Activated T-cell treated with anti-CD3 and anti-CD28 coated beads for 1 hour (primary cell): ENCODE results near the gene FLT1.
A peak's percentile ranks its signal among the peaks of the same experiment; 100 is the strongest.

Experiments
- DNase-seq: peaks from one replicate; pipeline ENCODE4 v3.0.0-alpha.2; 2020; ENCODE audit warnings: low read depth

Gene FLT1

DNA sequence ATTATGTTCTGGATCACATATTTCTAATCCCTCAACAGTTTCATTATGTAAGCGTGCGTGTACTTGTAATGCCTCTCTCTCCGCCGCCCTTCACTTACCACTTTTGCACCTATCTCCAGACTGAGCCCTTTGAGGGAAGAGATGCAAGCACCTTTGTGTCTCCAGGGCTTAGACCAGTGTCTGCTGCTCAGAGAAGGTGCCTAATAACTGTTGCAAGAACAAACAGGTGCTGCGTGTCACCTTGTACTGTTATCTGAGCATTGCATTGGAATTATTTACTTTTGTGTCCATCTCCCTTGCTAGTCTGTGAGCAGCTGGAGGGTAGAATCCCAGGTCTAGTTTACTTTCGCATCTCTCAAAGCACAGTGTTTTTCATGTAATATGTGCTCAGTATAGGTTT, 156.2 kb downstream of the FLT1 start:
- DNase-seq = no peak

DNA sequence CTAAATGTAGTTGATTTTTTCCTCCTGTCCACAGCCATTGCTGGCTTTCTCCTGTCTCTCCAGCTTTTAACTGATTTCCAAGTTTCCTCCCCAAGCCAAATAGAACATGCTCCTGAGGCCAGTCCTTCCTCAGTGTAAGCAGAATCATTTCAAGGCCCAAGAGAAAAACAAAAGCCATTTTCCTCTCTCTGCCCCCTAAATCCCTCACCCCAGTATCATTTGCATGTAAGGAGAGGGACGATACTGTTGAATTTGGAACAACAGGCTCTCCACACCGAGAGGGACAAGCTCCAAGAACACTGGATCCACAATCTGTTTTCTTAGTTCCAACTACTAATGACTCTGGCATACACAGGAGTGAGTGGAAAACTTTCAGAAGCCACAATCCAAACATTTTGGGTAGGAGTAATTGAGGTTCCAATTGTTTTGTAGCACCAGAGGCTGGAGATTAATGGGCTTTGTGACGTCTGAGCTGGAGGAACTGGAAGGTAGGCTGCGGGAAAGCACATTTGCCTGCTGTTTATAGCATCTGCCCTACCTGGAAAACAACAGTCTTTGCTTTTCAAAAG, 156.8 kb downstream of the FLT1 start:
- DNase-seq = no peak

DNA sequence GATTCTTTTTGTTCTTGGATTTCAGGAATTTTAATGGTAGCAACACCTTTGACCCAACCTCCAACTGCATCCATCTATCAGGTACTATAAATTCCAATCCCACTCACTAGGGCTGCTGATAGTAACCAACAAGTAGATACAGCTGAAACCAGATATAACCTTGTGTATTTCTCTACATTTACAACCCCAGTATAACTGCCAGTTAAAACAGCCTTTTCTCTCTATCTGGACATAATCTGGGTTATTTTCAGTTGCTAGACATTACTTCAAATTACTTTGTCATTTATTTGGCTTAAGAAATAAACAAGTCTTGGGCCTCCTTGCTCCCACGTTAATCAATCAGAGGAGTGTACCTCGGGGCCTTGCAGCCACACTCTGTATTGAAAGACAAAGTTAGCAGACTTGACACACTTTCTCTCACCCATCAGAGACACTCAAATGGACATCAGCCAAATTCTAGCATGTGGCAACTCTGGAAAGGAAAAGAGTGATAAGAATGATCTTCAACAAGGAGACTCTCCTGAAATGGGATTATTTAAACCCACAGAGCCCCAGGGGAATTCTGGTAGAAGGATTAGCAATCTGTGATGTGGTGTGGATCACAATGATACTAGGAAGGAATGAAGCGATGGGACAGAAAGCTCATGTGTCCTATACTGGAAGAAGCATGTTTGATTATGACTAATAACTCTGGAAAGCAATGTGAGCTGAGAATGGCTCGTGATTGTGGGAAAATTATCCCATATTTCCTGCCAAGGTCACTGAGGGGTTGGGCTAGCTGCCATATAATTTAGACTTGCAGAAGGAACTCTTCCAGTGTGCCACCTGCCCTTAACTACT, 157.5 kb downstream of the FLT1 start:
- no peak for DNase-seq

DNA sequence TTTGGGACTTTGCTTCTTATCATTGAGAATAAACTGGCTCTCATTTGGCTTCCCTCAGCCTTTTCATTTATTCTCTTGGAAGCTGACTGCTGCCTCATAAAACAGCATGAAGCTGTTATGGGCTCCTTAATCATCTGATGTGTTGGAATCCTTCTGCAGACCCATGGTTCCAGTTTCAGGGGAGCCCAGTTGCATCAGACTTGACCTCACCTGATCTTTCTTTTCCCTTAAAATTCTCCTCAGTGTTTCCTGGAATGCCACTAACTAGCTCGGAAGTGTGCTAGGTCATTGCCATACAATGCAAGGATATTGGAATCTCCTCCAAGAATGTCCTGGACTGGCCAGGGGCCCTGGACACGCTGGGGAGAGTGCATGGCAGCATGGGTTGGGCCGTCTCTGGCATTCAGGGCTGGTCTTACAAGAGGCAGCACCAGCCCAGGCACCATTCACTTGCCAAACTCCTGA, 158.7 kb downstream of the FLT1 start:
- no peak for DNase-seq

DNA sequence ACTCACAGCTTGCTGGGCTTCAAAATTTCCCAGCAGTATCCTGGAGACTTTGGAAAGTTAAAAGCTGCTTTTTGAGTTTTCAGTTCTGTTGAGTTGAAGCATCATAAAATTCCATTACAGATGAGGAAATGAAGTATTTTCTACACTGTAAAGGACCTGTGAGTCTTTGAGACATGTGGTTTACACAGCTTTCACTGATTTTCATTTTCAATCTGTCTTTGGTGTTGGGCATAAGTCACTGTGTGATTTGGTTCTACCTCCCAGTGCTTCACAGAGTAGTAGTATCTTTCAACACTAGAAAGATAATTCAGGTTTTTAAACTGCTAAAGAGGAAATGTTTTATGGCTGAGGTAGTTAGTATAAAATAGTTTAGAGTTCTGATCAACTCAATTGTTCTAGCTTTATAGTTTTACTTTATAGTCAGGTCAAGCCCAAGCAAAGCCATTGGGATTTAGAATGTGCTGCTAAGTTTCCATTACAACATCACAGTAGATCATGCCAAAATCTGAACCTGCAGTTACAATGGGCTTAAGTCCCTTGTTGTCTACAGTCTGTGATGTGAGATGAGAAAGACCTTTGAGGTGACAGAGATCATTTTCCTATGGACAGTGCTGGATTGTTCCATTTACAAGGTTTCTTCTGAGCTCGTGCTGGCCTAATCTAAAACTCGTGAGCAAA, 161.6 kb downstream of the FLT1 start:
- no peak for DNase-seq

DNA sequence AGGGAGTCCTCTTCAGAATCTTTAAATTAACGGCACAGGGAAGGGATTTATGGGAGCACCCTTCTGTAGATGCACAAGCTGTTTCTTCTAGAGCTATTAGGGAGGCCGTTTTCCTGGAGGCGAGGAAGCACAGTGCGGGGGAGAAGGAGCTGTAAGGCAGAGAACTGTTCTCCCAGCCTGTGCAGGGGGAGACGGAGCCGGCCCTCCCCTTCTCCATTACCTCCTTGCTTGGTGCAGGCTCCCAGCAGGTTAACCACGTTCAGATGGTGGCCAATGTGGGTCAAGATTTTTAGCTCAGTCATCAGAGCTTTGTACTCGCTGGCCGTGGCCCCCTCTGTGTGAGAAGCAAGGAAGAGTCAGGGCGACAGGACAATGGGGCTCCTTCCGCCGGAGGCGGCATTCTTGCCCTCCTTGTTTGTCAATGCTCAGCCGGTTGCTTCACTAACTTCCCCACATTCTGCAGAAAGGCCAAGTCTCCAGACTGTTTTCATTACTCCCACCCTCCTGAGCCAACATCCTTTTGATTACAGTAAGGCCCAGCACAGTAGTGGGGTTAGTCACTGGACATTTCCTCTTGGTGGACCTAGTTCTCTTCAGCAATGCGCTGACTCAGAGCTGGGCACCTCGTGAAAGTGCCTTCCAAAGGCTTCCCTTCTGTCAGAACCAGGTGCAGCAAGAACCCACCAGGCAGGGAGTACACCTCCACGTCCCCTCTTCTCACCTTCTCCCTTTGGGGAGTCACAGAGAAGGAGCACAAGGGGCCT, 165.4 kb downstream of the FLT1 start:
- no peak for DNase-seq

DNA sequence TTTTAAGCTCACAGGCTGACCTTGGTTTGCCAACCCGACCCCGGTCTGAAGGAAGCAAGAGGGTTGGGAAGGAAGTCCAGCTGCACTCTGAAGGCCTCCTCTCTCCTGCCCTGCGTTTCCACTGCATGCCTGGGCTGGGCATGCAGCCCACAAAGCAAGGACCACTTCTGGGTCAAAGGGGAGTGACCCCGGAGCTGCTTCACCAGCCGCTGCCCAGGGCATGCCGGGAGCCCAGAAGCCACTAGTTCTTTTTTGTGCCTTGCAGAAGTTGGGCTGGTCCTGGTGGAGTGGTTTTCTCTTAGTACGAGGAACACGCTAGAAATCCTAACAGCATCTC, 166.7 kb downstream of the FLT1 start:
- no peak for DNase-seq

DNA sequence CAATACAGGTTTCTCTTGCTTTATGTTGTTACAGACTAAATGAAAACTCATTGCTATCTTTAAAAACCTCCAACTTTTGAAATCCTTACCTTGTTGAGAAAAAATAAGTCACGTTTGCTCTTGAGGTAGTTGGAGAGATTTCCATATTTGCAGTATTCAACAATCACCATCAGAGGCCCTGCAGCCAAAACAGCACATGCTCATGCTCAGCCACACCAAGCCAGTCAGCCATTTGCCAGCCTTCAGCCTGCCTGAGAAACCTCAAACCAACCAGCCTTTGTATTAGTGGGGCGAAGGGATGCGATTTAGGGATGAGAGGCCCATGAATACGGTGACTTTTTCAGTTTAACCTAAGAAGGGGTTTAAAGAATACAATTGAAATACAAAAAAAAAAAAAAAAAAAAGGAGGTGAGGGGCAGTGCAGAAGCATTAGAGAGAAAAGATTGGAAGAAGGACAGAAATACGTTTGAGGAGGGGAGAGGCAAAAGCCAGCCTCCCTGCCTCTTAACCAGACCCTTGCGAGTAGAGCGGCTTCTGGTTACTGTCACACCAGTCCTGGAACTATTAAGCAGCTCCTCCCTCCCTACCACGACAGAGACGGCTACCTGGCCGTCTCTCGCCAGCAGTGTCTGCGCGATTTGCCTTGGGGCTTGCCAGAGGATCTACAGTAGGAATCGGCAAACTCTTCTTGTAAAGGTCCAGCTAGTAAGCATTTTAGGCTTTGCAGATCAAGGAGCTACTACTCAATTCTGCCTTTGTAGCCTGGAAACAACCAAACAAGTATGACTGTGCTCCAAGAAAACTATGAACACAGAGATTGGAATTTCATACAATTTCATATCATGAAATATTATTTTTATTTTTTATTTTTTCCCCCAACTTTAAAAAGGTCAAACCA, 167.3 kb downstream of the FLT1 start:
- no peak for DNase-seq

DNA sequence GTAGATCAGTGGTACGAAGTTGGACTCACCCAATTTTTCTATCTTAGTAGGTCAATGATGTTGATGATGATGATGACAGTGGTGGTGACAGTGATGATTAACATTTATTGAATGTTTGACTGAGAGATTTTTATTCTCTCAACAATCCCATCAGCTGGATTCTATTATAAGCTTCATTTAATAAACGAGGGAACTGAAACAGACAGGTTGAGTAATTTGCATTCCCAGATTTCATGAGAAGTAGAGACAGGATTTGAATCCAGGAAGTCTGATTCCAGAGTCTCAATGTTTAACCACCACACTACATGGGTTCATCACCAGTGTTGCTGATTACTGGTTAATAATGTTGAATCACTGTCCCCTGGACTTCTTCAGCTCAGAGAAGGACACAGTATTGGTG, 168.9 kb downstream of the FLT1 start:
- DNase-seq = no peak

DNA sequence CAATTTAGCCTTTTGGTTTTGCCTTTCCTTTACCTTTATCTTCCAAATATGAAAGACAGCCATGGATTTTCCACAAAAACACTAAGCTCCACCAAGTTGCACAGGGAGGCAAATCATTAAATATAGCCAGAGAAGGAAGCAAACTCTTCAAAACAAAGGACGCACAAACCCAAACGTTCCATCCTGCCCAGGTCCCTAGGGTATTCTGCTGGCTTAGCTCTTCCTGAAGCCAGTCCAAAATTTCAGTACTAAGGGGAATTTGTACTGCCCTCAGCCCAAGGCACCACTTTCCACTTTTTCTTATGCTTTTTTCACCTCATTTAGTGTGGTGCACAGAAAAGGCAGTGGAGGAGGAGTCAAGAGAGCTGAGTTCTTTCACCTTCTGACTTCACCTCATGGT, 169.9 kb downstream of the FLT1 start:
- DNase-seq = no peak

DNA sequence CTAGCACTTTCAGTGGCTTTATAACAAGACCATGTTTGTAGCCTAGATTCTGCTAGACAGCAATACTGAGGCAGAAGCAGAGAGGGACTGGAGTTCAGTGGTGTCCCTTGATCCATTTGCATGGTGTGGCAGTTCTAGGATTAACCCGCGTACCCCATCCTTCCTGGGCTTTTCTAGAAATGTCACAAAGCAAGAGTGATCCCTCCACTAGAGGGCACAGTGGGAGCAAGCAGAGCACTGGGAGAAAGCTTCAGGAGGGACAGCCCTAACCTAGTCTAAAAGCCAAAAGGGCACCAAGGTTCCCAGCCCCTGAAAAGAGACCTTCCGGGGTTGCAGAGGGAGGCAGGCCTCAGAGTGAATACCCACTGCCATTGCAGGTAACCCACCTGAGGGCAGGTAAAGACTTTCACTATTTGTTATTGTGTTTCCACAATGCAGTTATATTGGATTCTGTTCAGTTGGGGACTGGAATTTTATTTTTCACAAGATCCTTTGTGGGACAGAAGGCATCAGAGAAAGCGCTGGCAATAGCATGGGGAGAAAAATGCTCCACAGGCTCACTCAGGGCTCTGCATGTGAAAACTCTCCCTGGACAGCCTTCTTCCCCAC, 170.6 kb downstream of the FLT1 start:
- DNase-seq = peak; percentile 24

DNA sequence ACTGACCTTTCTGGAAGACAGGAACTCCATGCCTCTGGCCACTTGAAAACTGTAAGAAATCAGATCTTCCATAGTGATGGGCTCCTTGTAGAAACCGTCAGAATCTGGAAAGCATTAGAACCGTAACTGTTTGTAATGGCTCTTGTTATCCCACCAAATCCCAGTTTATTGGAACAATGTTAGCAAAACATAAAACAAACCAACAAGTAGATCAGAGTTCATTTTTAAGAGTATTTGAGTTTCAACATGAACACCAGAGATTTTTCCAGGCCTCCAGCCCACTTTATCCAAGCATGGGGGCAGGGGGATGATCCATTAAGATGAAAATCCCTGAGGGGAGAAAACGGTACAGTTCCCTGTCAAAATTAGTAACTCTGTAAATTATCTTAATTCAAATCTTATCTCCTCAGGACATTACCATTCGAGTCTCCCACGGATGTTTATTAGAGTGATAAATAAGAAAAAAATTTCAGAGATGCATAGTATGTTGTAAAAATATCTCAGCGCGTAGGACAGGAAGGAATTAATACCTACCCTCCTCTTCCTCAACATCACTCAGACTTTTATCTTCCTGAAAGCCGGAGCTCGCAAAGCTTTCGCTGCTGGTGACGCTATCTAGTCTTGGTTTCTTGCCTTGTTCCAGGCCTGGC, 172.5 kb downstream of the FLT1 start:
- no peak for DNase-seq

DNA sequence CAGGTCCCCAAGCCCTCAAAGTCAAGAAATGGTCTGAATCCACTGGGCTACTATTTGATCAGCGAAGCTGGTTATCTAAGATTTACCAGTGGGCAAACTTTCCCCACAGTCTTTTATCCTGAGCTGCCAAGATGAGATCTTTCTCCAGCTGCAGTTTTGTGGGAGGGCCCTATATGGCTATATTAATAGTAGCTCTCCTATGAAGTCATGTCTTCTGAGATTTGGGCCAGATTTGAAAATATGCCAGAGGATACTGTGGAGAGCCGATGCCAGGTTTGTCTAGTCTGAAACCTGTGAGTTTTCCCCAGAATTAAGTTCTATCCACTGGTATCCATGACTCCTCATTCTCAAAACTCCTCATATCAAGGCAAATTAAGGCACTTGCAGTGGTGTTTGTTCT, 173.2 kb downstream of the FLT1 start:
- no peak for DNase-seq

DNA sequence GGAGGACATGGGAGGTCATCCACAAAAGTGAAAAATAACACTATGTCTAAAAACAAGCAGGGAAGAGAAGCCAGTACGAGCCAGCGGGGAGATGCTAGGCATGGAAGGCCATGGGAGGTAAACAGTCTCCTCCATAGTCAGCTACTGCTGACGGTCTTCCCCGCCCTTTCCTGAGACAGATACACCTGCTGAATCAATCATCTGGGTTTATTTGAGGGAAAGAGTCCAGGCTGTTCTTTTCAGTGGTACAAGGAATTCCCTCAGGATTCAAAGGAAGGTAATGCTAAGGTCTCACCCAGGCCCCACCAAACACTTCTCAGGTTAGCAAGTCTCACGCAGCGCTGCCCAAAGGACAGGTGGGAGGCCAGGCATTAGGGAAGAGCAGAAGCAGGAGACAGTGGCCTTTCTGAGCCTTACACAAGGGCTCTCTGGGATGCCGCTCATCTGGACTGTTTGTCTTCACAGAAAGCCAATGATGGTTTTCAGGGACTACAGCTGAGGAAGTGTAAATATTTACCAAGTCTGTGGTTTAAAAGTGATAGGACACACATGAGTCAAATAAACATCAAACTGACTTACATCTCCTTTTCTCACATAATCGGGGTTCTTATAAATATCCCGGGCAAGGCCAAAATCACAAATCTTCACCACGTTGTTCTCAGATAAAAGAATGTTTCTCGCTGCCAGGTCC, 173.9 kb downstream of the FLT1 start:
- DNase-seq = no peak

DNA sequence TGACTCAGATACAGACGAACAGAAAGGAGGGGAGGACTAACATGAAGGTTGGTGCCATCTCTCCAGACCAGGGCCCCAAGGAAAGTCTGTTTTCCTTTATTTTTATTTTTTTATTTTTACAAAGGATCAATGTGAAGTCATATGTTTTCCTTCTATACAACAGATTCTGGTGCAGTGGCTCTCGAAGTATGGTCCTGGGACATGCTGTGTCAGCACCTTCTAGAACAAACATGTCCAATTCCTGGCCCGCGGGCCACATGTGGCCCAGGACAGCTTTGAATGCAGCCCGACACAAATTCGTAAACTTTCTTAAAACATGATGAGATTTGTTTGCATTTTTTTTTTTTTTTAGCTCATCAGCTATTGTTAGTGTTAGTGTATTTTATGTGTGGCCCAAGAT, 174.7 kb downstream of the FLT1 start:
- no peak for DNase-seq

DNA sequence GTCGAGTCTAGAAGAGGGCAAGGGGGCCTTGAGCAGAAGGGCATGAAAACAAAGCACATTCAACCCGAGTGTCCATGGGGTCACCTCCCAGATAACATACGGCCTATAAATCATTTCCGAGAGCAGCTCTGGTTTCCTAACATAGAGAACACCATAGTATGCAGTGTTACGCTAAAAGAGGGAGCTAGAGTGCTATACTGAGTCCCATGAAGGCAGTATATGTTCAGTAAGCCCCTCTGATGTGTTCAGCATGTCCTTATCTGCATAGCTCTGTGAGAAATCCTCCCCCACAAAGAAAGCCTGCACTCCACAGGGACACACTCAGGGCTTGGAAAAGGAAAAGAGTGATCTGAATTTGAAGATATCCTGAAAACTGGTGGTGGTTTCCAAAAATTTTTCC, 175.4 kb downstream of the FLT1 start:
- no peak for DNase-seq

DNA sequence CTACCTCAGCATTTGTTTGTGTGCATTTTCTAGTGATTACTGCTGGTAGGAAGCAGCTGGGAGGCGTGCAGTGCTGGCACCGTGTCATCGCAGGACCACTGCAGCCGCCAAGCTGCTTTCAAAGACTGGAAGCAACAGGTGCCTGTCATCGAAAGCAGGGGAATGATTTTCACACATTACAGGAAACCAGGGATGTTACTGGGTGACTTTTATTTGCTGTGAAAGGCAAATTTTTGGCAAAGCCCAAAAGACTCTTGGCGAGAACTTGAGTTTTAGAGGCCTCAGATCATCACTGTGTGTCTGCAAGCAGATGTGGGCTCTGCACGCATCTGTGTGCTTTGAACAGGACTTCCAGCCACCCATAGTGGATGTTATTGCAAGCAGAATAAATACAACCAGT, 176.4 kb downstream of the FLT1 start:
- no peak for DNase-seq

DNA sequence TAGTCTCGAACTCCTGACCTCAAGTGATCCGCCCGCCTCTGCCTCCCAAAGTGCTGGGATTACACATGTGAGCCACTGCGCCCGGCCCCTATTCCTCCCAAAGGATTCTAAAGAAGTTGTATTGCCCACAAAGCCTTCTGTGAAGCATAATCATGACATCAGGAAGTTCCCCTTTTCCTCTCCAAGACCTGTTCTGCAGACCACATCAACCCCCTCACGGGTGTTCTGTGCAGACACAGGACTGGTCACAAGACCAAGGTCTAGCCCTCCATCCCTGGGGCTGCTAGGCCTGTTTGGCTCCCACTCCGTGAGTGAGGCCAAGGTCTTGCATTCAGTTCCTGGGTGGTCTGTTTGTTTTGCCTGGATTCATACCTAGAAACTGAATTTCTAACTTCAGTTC, 178.1 kb downstream of the FLT1 start:
- no peak for DNase-seq

DNA sequence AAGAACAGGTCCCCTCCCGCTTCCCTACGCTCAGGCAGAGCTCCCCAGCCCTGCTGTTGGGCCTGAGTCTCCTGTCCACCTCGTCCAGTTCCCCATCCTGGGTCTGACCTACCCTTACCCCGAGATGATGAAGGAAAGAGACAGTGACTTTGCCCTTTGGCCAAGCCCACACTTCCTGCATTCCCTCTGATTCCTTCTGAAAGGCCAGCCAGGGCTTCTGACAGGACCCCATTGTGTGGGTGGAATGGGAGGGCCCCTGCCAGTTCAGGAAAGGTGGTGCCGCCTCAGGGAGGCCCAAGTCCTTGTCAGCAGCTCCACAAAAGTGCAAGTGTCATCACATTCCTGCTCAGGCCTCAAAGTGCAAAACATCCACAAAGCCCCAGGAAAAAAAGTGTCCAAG, 178.8 kb downstream of the FLT1 start:
- DNase-seq = no peak

DNA sequence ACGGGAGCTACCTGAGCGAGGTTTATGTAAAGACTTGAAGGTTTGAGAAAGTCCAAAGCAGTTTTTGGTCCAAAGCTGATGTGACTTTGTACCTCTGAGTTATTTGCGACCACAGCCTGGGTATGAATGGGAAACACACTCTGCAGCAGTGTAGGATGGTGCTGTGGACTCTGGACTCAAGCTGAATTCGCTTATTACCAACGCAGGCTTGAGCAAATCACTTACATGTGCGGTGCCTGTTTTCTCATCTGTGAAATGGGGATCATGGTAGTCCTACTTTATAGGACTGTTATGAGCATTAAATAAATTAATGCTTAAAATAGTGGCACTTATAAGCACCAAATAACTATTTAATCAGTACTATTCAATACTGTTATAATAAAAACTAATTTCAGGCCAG, 180.0 kb downstream of the FLT1 start:
- DNase-seq = no peak
